ENCODE data around the gene RND3.

Gene RND3

GRCh38 chr2:150487537-150488429, at the start of gene RND3:
Gene RND3 (minus strand): TSS chr2:150487667. CDS start chr2:150487417, 250 bp downstream.
- DNase-seq = peak; percentile 98

GRCh38 chr2:150535176-150535575, 47.7 kb upstream of the RND3 start:
- no peak for DNase-seq

- DNase-seq = no peak
These were observed 45.4 kb upstream of the RND3 start for GRCh38 chr2:150532879-150533278.

GRCh38 chr2:150532020-150532419, 44.6 kb upstream of the RND3 start:
- DNase-seq = no peak

GRCh38 chr2:150531591-150531990, 44.1 kb upstream of the RND3 start:
- DNase-seq = no peak

GRCh38 chr2:150530168-150530567, 42.7 kb upstream of the RND3 start:
- DNase-seq = no peak

- no peak for DNase-seq
These were observed 41.7 kb upstream of the RND3 start for GRCh38 chr2:150528861-150529801.

GRCh38 chr2:150526827-150527226, 39.4 kb upstream of the RND3 start:
- no peak for DNase-seq

GRCh38 chr2:150526006-150526405, 38.5 kb upstream of the RND3 start:
- no peak for DNase-seq

GRCh38 chr2:150522269-150522668, 34.8 kb upstream of the RND3 start:
- no peak for DNase-seq

- no peak for DNase-seq
These were observed 33.6 kb upstream of the RND3 start for GRCh38 chr2:150520887-150521664.

GRCh38 chr2:150520033-150520432, 32.6 kb upstream of the RND3 start:
- no peak for DNase-seq

- DNase-seq = no peak
These were observed 30.6 kb upstream of the RND3 start for GRCh38 chr2:150517951-150518680.

GRCh38 chr2:150513647-150514046, 26.2 kb upstream of the RND3 start:
- no peak for DNase-seq

- DNase-seq = no peak
These were observed 21.1 kb upstream of the RND3 start for GRCh38 chr2:150508497-150509137.

GRCh38 chr2:150507071-150507470, 19.6 kb upstream of the RND3 start:
- DNase-seq = no peak

- no peak for DNase-seq
These were observed 17.7 kb upstream of the RND3 start for GRCh38 chr2:150505178-150505577.

- DNase-seq = no peak
These were observed 8.6 kb upstream of the RND3 start for GRCh38 chr2:150495993-150496627.

- no peak for DNase-seq
These were observed 7.5 kb upstream of the RND3 start for GRCh38 chr2:150495001-150495400.

- DNase-seq = no peak
These were observed 6.9 kb upstream of the RND3 start for GRCh38 chr2:150494234-150494945.

Measured in DMS79 treated with DMSO at 0.1 percent for 48 hours (cell line).